Neural progenitor cell (in vitro differentiated cells): ENCODE measurements around the gene RBMX2.
"Not testable (repeated sequence)": the region's sequence is repeated elsewhere in the genome, so short reads cannot be mapped to it uniquely, and the experiment has no call there.

Source experiments
- EZH2phosphoT487 ChIP-seq: fragments of 200-600 bp; sonication (generic); IDR thresholded peaks from 2 replicates; pipeline ENCODE4 v1.6.1; 2017; ENCODE audit warnings: antibody characterized with exemption
- TF ChIP-seq, protein P1 (sequence below): fragments of 200-600 bp; sonication (generic); IDR thresholded peaks from 2 replicates; pipeline ENCODE4 v1.5.1; 2017; ENCODE audit warnings: antibody characterized with exemption, mild to moderate bottlenecking

DNA sequence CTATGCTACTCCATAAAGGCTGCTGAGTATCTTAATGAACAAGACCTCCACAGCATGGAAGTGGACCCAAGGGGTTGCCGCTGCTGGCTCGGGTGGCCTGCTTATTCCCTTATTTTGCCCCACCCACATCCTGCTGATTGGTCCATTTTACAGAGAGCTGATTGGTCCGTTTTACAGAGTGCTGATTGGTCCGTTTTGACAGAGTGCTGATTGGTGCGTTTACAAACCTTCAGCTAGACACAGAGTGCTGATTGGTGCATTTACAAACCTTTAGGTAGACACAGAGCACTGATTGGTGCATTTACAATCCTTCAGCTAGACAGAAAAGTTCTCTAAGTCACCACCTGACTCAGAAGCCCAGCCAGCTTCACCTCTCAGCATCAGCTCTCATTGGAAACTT is 27.4 kb downstream of the RBMX2 start:
- not testable (repeated sequence) for TF ChIP-seq EZH2phosphoT487
- TF ChIP-seq, protein P1, sequence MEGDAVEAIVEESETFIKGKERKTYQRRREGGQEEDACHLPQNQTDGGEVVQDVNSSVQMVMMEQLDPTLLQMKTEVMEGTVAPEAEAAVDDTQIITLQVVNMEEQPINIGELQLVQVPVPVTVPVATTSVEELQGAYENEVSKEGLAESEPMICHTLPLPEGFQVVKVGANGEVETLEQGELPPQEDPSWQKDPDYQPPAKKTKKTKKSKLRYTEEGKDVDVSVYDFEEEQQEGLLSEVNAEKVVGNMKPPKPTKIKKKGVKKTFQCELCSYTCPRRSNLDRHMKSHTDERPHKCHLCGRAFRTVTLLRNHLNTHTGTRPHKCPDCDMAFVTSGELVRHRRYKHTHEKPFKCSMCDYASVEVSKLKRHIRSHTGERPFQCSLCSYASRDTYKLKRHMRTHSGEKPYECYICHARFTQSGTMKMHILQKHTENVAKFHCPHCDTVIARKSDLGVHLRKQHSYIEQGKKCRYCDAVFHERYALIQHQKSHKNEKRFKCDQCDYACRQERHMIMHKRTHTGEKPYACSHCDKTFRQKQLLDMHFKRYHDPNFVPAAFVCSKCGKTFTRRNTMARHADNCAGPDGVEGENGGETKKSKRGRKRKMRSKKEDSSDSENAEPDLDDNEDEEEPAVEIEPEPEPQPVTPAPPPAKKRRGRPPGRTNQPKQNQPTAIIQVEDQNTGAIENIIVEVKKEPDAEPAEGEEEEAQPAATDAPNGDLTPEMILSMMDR, result not testable (repeated sequence)
